ENCODE data around the gene WIPF3. TPM values are rescaled to one million over a fixed set of nuclear protein-coding genes. Genes with fewer than 3 reads are reported as not detected.

WIPF3 gene
- total RNA-seq, 2 donors from 2014 or later: 1.6 to 2.3 TPM

GRCh38 chr7:29854257-29854938, 48.1 kb downstream of the WIPF3 start:
- no peaks in the 10 kb centered on the region for H3K4me1 ChIP-seq
- no peak for DNase-seq
- intact Hi-C loops (cut with DNase I): no loop called here
- TF ChIP-seq CTCF (IDR thresholded peaks at IDR 0.05): no peak
- H3K9me3 ChIP-seq: no peaks in the 10 kb centered on the region
- H3K27ac ChIP-seq: no peak overlapping the region
- no peaks in the 10 kb centered on the region for H3K27me3 ChIP-seq
- H3K4me3 ChIP-seq: no peak overlapping the region
- no peaks in the 10 kb centered on the region for H3K36me3 ChIP-seq
- H3K9ac ChIP-seq (ENCODE audit: low read depth in 2 of 2, low read length in 2 of 2): no peak overlapping the region

GRCh38 chr7:29857654-29858053, 51.3 kb downstream of the WIPF3 start:
- no peak for TF ChIP-seq CTCF (IDR thresholded peaks at IDR 0.05)
- Histone ChIP-seq H3K9me3 (no peaks in the 10 kb centered on the region), H3K27me3 (no peaks in the 10 kb centered on the region), H3K9ac (ENCODE audit: low read depth in 2 of 2, low read length in 2 of 2) (no peak overlapping the region), H3K4me1 (no peaks in the 10 kb centered on the region), H3K27ac (no peak overlapping the region), H3K4me3 (no peak overlapping the region), H3K36me3 (no peaks in the 10 kb centered on the region)
- intact Hi-C loops (cut with DNase I): no loop called here
- DNase-seq: no peak

GRCh38 chr7:29858191-29858951, 52.1 kb downstream of the WIPF3 start:
- no peaks in the 10 kb centered on the region for H3K36me3 ChIP-seq
- no peaks in the 10 kb centered on the region for H3K9me3 ChIP-seq
- TF ChIP-seq CTCF (IDR thresholded peaks at IDR 0.05): no peak
- intact Hi-C loops (cut with DNase I): no loop called here
- no peak for DNase-seq
- no peaks in the 10 kb centered on the region for H3K27me3 ChIP-seq
- H3K4me1 ChIP-seq: no peaks in the 10 kb centered on the region
- H3K27ac ChIP-seq: no peak overlapping the region
- H3K4me3 ChIP-seq: no peak overlapping the region
- no peak overlapping the region for H3K9ac ChIP-seq (ENCODE audit: low read depth in 2 of 2, low read length in 2 of 2)

GRCh38 chr7:29859104-29859503, 52.8 kb downstream of the WIPF3 start:
- H3K4me3 ChIP-seq: no peak overlapping the region
- no peaks in the 10 kb centered on the region for H3K4me1 ChIP-seq
- no peak for DNase-seq
- TF ChIP-seq CTCF (IDR thresholded peaks at IDR 0.05): no peak
- intact Hi-C loops (cut with DNase I): no loop called here
- no peak overlapping the region for H3K27ac ChIP-seq
- no peaks in the 10 kb centered on the region for H3K9me3 ChIP-seq
- no peaks in the 10 kb centered on the region for H3K27me3 ChIP-seq
- H3K9ac ChIP-seq (ENCODE audit: low read depth in 2 of 2, low read length in 2 of 2): no peak overlapping the region
- H3K36me3 ChIP-seq: no peaks in the 10 kb centered on the region

GRCh38 chr7:29859524-29860185, 53.3 kb downstream of the WIPF3 start:
- TF ChIP-seq CTCF (IDR thresholded peaks at IDR 0.05): no peak

More at GRCh38 chr7:29859524-29860185, 53.3 kb downstream of the WIPF3 start:
- Histone ChIP-seq H3K27ac (no peak overlapping the region), H3K4me3 (no peak overlapping the region), H3K36me3 (no peaks in the 10 kb centered on the region), H3K27me3 (no peaks in the 10 kb centered on the region), H3K9ac (ENCODE audit: low read depth in 2 of 2, low read length in 2 of 2) (no peak overlapping the region), H3K4me1 (no peaks in the 10 kb centered on the region), H3K9me3 (no peaks in the 10 kb centered on the region)
- intact Hi-C loops (cut with DNase I): no loop called here
- DNase-seq: no peak
